Chondrocyte (in vitro differentiated cells): ENCODE measurements around the gene TECR. TPM values are rescaled to one million over a fixed set of nuclear protein-coding genes. Genes with fewer than 3 reads are reported as not detected.

Experiments used
- DNase-seq: peaks from one replicate; pipeline ENCODE4 v3.0.0; 2021; ENCODE audit warnings: mixed read lengths, low spot score
- H3K27ac Mint-ChIP-seq: one replicate; pipeline ENCODE4 v1.8.0; 2021; ENCODE audit warnings: mild to moderate bottlenecking, moderate library complexity, mixed read lengths; ENCODE audit not compliant: unreplicated experiment
- H3K27me3 Mint-ChIP-seq: 2 replicates; pipeline ENCODE4 v1.8.0; 2021; ENCODE audit warnings: low read depth, mixed read lengths
- H3K36me3 Mint-ChIP-seq: 2 replicates; pipeline ENCODE4 v1.8.0; 2021; ENCODE audit warnings: low read depth, mixed read lengths
- H3K4me1 Mint-ChIP-seq: 2 replicates; pipeline ENCODE4 v1.8.0; 2021; ENCODE audit warnings: low read depth, mild to moderate bottlenecking, mixed read lengths
- H3K4me3 Mint-ChIP-seq: one replicate; pipeline ENCODE4 v1.8.0; 2021; ENCODE audit warnings: mild to moderate bottlenecking, moderate library complexity, mixed read lengths; ENCODE audit not compliant: unreplicated experiment
- H3K9me3 Mint-ChIP-seq: 2 replicates; pipeline ENCODE4 v1.8.0; 2021; ENCODE audit warnings: low read depth, mixed read lengths
- CTCF ChIP-seq: fragments of 200-600 bp; sonication (generic); IDR thresholded peaks from 2 replicates; pipeline ENCODE4 v1.5.0; 2021; ENCODE audit warnings: antibody characterized with exemption, mild to moderate bottlenecking, moderate library complexity
- total RNA-seq: library from RNA; stranded (reverse); gene quantifications from 3 replicates; pipeline ENCODE4 v1.2.1, GENCODE V29; 2021

Gene TECR
- total RNA-seq, 1 donor from 2014 or later = 70.7 TPM

GRCh38 chr19:14565765-14566711, 36.6 kb downstream of the TECR start:
- Mint-ChIP-seq H3K36me3 (peaks cover 3% of the 10 kb centered on the region), H3K27me3 (no peaks in the 10 kb centered on the region), H3K9me3 (no peaks in the 10 kb centered on the region), H3K27ac (no peak overlapping the region), H3K4me3 (no peak overlapping the region), H3K4me1 (peaks cover 18% of the 10 kb centered on the region)
- no peak for DNase-seq
- no peak for TF ChIP-seq CTCF

GRCh38 chr19:14566712-14567077, 37.3 kb downstream of the TECR start:
- peaks cover 22% of the 10 kb centered on the region for H3K4me1 Mint-ChIP-seq
- no peaks in the 10 kb centered on the region for H3K27me3 Mint-ChIP-seq
- peaks cover 3% of the 10 kb centered on the region for H3K36me3 Mint-ChIP-seq
- no peak overlapping the region for H3K4me3 Mint-ChIP-seq
- DNase-seq = no peak
- no peak for TF ChIP-seq CTCF
- H3K27ac Mint-ChIP-seq = no peak overlapping the region
- no peaks in the 10 kb centered on the region for H3K9me3 Mint-ChIP-seq

- Mint-ChIP-seq H3K27me3 (no peaks in the 10 kb centered on the region), H3K4me1 (peaks cover 22% of the 10 kb centered on the region), H3K36me3 (peaks cover 3% of the 10 kb centered on the region), H3K4me3 (no peak overlapping the region), H3K9me3 (no peaks in the 10 kb centered on the region), H3K27ac (no peak overlapping the region)
- no peak for TF ChIP-seq CTCF
- DNase-seq = no peak
Measured at GRCh38 chr19:14567079-14567478, 37.7 kb downstream of the TECR start.

- Mint-ChIP-seq H3K4me1 (peaks cover 27% of the 10 kb centered on the region), H3K4me3 (peak overlapping the region; percentile 94), H3K9me3 (no peaks in the 10 kb centered on the region), H3K36me3 (peaks cover 2% of the 10 kb centered on the region), H3K27me3 (no peaks in the 10 kb centered on the region), H3K27ac (peak overlapping the region; percentile 22)
- no peak for TF ChIP-seq CTCF
- no peak for DNase-seq
Measured at GRCh38 chr19:14570864-14571527, 41.6 kb downstream of the TECR start.

GRCh38 chr19:14571695-14572490, 42.5 kb downstream of the TECR start, which contains the start of gene NDUFB7:
Gene NDUFB7 (minus strand): TSS chr19:14572066. CDS start chr19:14572000, 66 bp downstream.
- peak; percentile 83 for TF ChIP-seq CTCF
- peaks cover 27% of the 10 kb centered on the region for H3K4me1 Mint-ChIP-seq
- H3K27ac Mint-ChIP-seq = peak within 1 kb of the TSS; percentile 59
- DNase-seq = peak; percentile 95
- H3K4me3 Mint-ChIP-seq = peak within 1 kb of the TSS; percentile 94
- H3K36me3 Mint-ChIP-seq = peaks cover 2% of the 10 kb centered on the region
- no peaks in the 10 kb centered on the region for H3K9me3 Mint-ChIP-seq
- no peaks in the 10 kb centered on the region for H3K27me3 Mint-ChIP-seq
